Adrenal gland (tissue), 5 donors: Measurements from ENCODE around the gene TPD52L1.

Experiments
- CTCF ChIP-seq, 6 experiments: fragments of 450-650 bp in 4 of 6; fragments of 200-600 bp in 2 of 6; sonication (generic) in 1 of 6; IDR thresholded peaks; 1 replicate in 5 of 6; 2 replicates in 1 of 6; pipeline versions ENCODE4 v1.5.1 to v1.8.0; 2016 to 2021; ENCODE audit warnings: antibody characterized with exemption in 6 of 6, mild to moderate bottlenecking in 2 of 6, moderate library complexity in 1 of 6
- POLR2A ChIP-seq, 2 donors: fragments of 450-650 bp; IDR thresholded peaks; one replicate each; pipeline ENCODE4 v1.6.1; 2017; ENCODE audit warnings: antibody characterized with exemption in 2 of 2, mild to moderate bottlenecking in 2 of 2, moderate library complexity in 1 of 2
- donor health status: DM: no; HTN: no; CAD: no.

- TF ChIP-seq CTCF (IDR thresholded peaks at IDR 0.05) (no peak), POLR2A (IDR thresholded peaks at IDR 0.05) (no peak)
These were observed 116.8 kb downstream of the TPD52L1 start for GRCh38 chr6:125270380-125270779.
